Measurements from ENCODE around the gene ANKRD11.

- TF ChIP-seq, protein P1, sequence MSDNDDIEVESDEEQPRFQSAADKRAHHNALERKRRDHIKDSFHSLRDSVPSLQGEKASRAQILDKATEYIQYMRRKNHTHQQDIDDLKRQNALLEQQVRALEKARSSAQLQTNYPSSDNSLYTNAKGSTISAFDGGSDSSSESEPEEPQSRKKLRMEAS (IDR thresholded peaks at IDR 0.05), result no peak
- TF ChIP-seq EZH2 (IDR thresholded peaks at IDR 0.05), result no peak
- no peak for TF ChIP-seq SP1 (IDR thresholded peaks at IDR 0.05; ENCODE audit: low read depth)
- no peak for TF ChIP-seq ZNF274 (IDR thresholded peaks at IDR 0.05; ENCODE audit: low read depth, low read length)
- TF ChIP-seq CTCF (IDR thresholded peaks at IDR 0.05 in 2 of 3, conservative IDR thresholded peaks at IDR 0.05 in 1 of 3; ENCODE audit: borderline replicate concordance in 1 of 3, insufficient read depth in 1 of 3, low read depth in 2 of 3, low read length in 2 of 3), result no peak
- no peak for TF ChIP-seq YY1 (IDR thresholded peaks at IDR 0.05; ENCODE audit: extremely low read depth, insufficient replicate concordance, low read depth, low read length)
- no peak for TF ChIP-seq RAD21 (IDR thresholded peaks at IDR 0.05; ENCODE audit: low read depth)
- no peak for TF ChIP-seq ELF1 (IDR thresholded peaks at IDR 0.05; ENCODE audit: borderline replicate concordance, low read depth)
These were observed 213.3 kb downstream of the ANKRD11 start for GRCh38 chr16:89277049-89277448.

All from HCT116 (cell line).